MCF 10A (cell line): ENCODE data around the gene SPACA7. TPM values are rescaled to one million over a fixed set of nuclear protein-coding genes. Genes with fewer than 3 reads are reported as not detected.

Experiments used
- BruUV-seq: library from RNA; stranded (reverse); fragments of 400-500 nt; replicated peaks from 2 replicates; lab custom pipeline; 2021; lab: Mats Ljungman, UMichigan
- CTCF ChIA-PET: fragments of 300-600 bp; sonication (Branson Sonifier 250); formaldehyde crosslinking; extraction: SDS; loops from one replicate; lab custom pipeline; 2021; ENCODE audit warnings: antibody characterized with exemption, inconsistent platforms; lab: Yijun Ruan, JAX
- POLR2A ChIA-PET: fragments of 300-600, 350-650 bp; sonication (Branson Sonifier 250); formaldehyde crosslinking; extraction: SDS; loops from one replicate; lab custom pipeline; 2020; ENCODE audit warnings: antibody characterized with exemption, inconsistent platforms; lab: Yijun Ruan, JAX
- DNase-seq: peaks from one replicate; pipeline ENCODE4 v3.0.0-alpha.2; 2018; ENCODE audit not compliant: unreplicated experiment
- H3K27ac Mint-ChIP-seq: one replicate; pipeline ENCODE4 v1.8.0; 2022; ENCODE audit warnings: mild to moderate bottlenecking, low read depth, mixed read lengths; ENCODE audit not compliant: unreplicated experiment
- H3K27me3 Mint-ChIP-seq: one replicate; pipeline ENCODE4 v1.8.0; 2022; ENCODE audit warnings: mixed read lengths; ENCODE audit not compliant: insufficient read depth, unreplicated experiment
- H3K36me3 Mint-ChIP-seq: one replicate; pipeline ENCODE4 v1.8.0; 2022; ENCODE audit warnings: mild to moderate bottlenecking, moderate library complexity, mixed read lengths; ENCODE audit not compliant: insufficient read depth, unreplicated experiment
- H3K4me1 Mint-ChIP-seq: one replicate; pipeline ENCODE4 v1.8.0; 2022; ENCODE audit warnings: mixed read lengths; ENCODE audit not compliant: insufficient read depth, unreplicated experiment
- H3K4me3 Mint-ChIP-seq: one replicate; pipeline ENCODE4 v1.8.0; 2022; ENCODE audit warnings: mild to moderate bottlenecking, moderate library complexity, mixed read lengths; ENCODE audit not compliant: unreplicated experiment
- H3K9me3 Mint-ChIP-seq: one replicate; pipeline ENCODE4 v1.8.0; 2022; ENCODE audit warnings: mixed read lengths; ENCODE audit not compliant: unreplicated experiment
- CTCF ChIP-seq: fragments of 200-600 bp; IDR thresholded peaks from one replicate; pipeline ENCODE4 v1.8.0; 2022; ENCODE audit warnings: antibody characterized with exemption, mild to moderate bottlenecking; ENCODE audit not compliant: unreplicated experiment
- intact Hi-C: fragments of 100-400 bp; cut with micrococcal nuclease; formaldehyde crosslinking; loops from 2 replicates; pipeline ENCODE4 v1.14.1; 2022
- total RNA-seq: library from RNA; stranded (reverse); gene quantifications from 2 replicates; pipeline ENCODE4 v1.2.3, GENCODE V29; 2022

SPACA7 gene
- total RNA-seq, 1 experiment from 2014 or later, result not detected

GRCh38 chr13:112466132-112467058 is 90.2 kb downstream of the SPACA7 start:
- no peaks in the 10 kb centered on the region for H3K4me1 Mint-ChIP-seq
- CTCF ChIA-PET, result no interaction called here
- H3K27ac Mint-ChIP-seq, result no peak overlapping the region
- H3K36me3 Mint-ChIP-seq, result no peaks in the 10 kb centered on the region
- POLR2A ChIA-PET, result no interaction called here
- DNase-seq, result no peak
- BruUV-seq, result no TSS peak
- no peak for TF ChIP-seq CTCF
- no peak overlapping the region for H3K4me3 Mint-ChIP-seq
- intact Hi-C loops, result no loop called here
- no peaks in the 10 kb centered on the region for H3K27me3 Mint-ChIP-seq
- peaks cover 9% of the 10 kb centered on the region for H3K9me3 Mint-ChIP-seq

GRCh38 chr13:112467236-112467635 is 91.1 kb downstream of the SPACA7 start:
- no TSS peak for BruUV-seq
- intact Hi-C loops, result no loop called here
- H3K4me1 Mint-ChIP-seq, result no peaks in the 10 kb centered on the region
- no peaks in the 10 kb centered on the region for H3K27me3 Mint-ChIP-seq
- ChIA-PET POLR2A (no interaction called here), CTCF (no interaction called here)
- peaks cover 6% of the 10 kb centered on the region for H3K9me3 Mint-ChIP-seq
- no peaks in the 10 kb centered on the region for H3K36me3 Mint-ChIP-seq
- no peak overlapping the region for H3K4me3 Mint-ChIP-seq
- DNase-seq, result no peak
- TF ChIP-seq CTCF, result no peak
- no peak overlapping the region for H3K27ac Mint-ChIP-seq

- CTCF ChIA-PET, result no interaction called here
- POLR2A ChIA-PET, result no interaction called here
- Mint-ChIP-seq H3K4me1 (no peaks in the 10 kb centered on the region), H3K4me3 (no peak overlapping the region), H3K9me3 (no peaks in the 10 kb centered on the region), H3K27ac (no peak overlapping the region), H3K27me3 (no peaks in the 10 kb centered on the region), H3K36me3 (no peaks in the 10 kb centered on the region)
- no TSS peak for BruUV-seq
- intact Hi-C loops, result no loop called here
- no peak for TF ChIP-seq CTCF
- no peak for DNase-seq
Observed at GRCh38 chr13:112468069-112468468, 91.9 kb downstream of the SPACA7 start.

- no peaks in the 10 kb centered on the region for H3K4me1 Mint-ChIP-seq
- ChIA-PET CTCF (interaction anchor here (0.5 to 0.9 kb wide), 3 partner anchors 23 to 462 kb away, joined by 3 to 4 read pairs (median 3); no protein-coding TSS in a partner anchor), POLR2A (no interaction called here)
- intact Hi-C loops, result no loop called here
- BruUV-seq, result no TSS peak
- no peak overlapping the region for H3K4me3 Mint-ChIP-seq
- H3K27me3 Mint-ChIP-seq, result no peaks in the 10 kb centered on the region
- no peaks in the 10 kb centered on the region for H3K36me3 Mint-ChIP-seq
- TF ChIP-seq CTCF, result no peak
- H3K9me3 Mint-ChIP-seq, result no peaks in the 10 kb centered on the region
- H3K27ac Mint-ChIP-seq, result no peak overlapping the region
- no peak for DNase-seq
Observed at GRCh38 chr13:112469071-112469745, 93.1 kb downstream of the SPACA7 start.
